ENCODE measurements around the gene STX7.

DNA sequence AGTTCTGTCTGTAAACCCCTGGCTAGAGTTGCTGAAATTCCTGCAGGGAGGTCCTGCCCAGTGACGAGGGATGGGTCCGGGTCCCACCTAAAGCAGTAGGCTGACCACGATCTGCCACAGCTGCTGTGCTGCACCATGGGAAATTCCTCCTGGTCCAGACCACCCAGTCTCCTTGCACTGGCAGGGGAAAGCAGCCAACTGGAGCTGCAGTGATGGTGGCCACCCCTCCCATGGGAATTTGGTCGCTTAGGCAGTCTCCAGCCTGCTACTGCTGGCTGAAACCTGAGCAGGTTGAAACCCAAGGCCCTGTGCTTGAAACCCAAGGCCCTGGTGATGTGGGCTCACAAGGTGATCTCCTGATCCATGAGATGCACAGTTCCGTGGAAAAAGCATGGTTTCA, 87.7 kb downstream of the STX7 start:
- TF ChIP-seq EZH2 (IDR thresholded peaks at IDR 0.05; ENCODE audit: insufficient read depth, poor library complexity, severe bottlenecking) (no peak), EZH2phosphoT487 (IDR thresholded peaks at IDR 0.05; ENCODE audit: insufficient read depth, low read depth) (no peak)

Data from GM23248 (cell line).